ENCODE results near the gene RANGAP1.
A peak's percentile ranks its signal among the peaks of the same experiment; 100 is the strongest.

Gene RANGAP1

DNA sequence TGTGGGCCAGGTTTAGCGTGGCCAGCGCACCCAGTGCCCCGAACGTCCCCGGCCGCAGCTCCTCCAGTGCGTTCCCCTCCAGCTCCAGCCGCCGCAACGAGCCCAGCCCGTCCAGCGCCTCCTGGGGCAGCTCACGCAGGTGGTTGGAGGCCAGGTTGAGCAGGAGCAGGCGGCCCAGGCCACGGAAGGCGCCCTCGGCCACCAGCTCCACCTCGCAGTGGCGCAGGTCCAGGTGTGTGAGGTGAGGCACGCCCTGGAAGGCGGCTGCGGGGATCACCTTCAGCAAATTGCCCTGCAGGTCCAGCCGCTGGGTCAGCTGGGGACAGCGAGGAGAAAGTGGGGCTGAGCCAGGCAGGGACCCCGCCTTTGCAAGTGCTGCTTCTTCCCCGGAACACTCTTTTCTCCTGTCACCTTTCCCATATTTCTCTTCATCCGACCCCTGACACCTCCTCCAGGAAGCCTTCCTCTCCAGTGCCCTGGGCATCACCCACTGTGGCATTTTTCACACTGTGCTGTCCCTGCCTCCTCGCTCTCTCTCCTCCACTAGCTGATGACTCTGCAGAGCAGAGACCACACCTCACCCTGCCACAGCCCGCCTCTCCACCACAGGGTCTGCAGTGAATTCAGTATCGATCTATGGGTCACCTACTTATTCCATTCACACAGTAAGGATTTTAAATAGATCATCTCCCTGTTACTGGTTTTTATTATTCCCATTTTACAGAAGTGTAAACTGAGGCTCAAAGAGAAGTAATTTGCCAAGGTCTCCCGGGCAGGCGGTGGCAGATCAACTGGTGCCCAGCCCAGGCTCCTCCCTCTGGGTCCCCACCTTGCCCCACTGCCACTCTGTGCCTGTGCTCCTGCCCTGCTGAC is 47.2 kb downstream of the RANGAP1 start:
- no peak overlapping the region for H2AFZ ChIP-seq (ENCODE audit: low read depth, low read length)
- no peak for ATAC-seq (ENCODE audit: insufficient read depth, low read depth)

DNA sequence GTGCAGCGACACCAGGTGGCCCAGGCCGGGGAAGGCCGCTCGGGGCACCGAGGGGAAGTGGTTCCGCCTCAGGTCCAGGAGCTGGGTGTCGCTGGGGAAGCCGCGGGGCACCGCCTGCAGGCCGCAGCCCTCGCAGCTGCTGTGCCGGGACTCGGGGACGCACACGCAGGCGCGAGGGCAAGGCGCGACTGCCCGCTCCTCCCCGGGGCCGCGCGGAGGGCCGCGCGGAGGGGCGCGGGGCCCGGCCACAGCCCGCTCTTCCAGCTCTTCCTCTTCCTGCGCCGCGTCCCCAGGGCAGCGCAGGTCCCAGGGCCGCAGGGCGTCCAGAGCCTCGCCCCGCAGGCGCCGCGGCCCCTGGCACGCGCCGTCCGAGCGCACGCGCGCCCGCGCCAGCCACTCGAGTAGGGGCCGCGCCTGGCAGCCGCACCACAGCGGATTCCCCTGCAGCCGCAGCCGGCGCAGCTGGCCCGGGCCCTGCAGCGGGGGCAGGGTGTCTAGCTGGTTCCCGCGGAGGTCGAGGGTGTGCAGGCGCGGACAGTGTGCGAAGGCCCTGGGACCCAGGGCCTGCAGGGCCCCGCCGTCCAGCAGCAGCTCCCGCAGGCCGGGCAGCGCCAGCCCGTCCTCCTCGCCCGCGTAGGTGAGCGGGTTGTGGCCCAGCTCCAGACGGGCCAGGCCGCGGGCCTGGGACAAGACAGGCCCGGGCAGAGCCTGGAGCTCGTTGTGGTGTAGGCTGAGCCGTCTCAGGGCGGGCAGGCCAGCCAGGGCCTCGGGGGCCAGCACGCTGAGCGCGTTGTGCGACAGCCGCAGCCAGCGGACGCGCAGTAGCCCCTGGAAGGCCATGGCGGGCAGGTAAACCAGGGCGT is 48.0 kb downstream of the RANGAP1 start:
- Histone ChIP-seq H4K20me1 (ENCODE audit: insufficient read depth, low read length) (no peaks in the 10 kb centered on the region), H3K9ac (ENCODE audit: low read depth, low read length) (peak overlapping the region; percentile 47; the same call in 1 of the 2 replicates), H3K9me3 (ENCODE audit: insufficient read depth, low read length, severe bottlenecking) (no peaks in the 10 kb centered on the region), H3K4me1 (ENCODE audit: insufficient read depth, low read length) (peaks cover 15% of the 10 kb centered on the region), H3K36me3 (ENCODE audit: insufficient read depth, low read length) (no peaks in the 10 kb centered on the region), H3K4me3 (ENCODE audit: low read depth in 1 of 2, low read length in 2 of 2) (peak overlapping the region in 1 of 2 experiments; percentile 51; a peak in 2 of 4 replicates), H3K27ac (ENCODE audit: low read length) (no peak overlapping the region), H3K79me2 (ENCODE audit: insufficient read depth, low read length) (no peaks in the 10 kb centered on the region), H3K4me2 (ENCODE audit: insufficient read depth, low read length) (peak overlapping the region; percentile 71), H2AFZ (ENCODE audit: low read depth, low read length) (peak overlapping the region; percentile 62), H3K27me3 (ENCODE audit: insufficient read depth, low read length, poor library complexity) (peaks cover 6% of the 10 kb centered on the region)
- TF ChIP-seq, protein P1, sequence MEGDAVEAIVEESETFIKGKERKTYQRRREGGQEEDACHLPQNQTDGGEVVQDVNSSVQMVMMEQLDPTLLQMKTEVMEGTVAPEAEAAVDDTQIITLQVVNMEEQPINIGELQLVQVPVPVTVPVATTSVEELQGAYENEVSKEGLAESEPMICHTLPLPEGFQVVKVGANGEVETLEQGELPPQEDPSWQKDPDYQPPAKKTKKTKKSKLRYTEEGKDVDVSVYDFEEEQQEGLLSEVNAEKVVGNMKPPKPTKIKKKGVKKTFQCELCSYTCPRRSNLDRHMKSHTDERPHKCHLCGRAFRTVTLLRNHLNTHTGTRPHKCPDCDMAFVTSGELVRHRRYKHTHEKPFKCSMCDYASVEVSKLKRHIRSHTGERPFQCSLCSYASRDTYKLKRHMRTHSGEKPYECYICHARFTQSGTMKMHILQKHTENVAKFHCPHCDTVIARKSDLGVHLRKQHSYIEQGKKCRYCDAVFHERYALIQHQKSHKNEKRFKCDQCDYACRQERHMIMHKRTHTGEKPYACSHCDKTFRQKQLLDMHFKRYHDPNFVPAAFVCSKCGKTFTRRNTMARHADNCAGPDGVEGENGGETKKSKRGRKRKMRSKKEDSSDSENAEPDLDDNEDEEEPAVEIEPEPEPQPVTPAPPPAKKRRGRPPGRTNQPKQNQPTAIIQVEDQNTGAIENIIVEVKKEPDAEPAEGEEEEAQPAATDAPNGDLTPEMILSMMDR (IDR thresholded peaks at IDR 0.05; ENCODE audit: borderline replicate concordance, extremely low read depth, low read length, poor library complexity, severe bottlenecking) = peak; percentile 68
- no peak for TF ChIP-seq EZH2 (IDR thresholded peaks at IDR 0.05; ENCODE audit: borderline replicate concordance, low read depth, low read length, severe bottlenecking)
- ATAC-seq (ENCODE audit: insufficient read depth, low read depth) (peak; percentile 81), DNase-seq (peak; percentile 76)

More for the DNA sequence above, 47.2 kb downstream of the RANGAP1 start:
- peaks cover 6% of the 10 kb centered on the region for H3K27me3 ChIP-seq (ENCODE audit: insufficient read depth, low read length, poor library complexity)
- no peak overlapping the region for H3K4me3 ChIP-seq (ENCODE audit: low read depth in 1 of 2, low read length in 2 of 2)
- no peaks in the 10 kb centered on the region for H4K20me1 ChIP-seq (ENCODE audit: insufficient read depth, low read length)
- no peak overlapping the region; the same call in 1 of the 2 replicates for H3K9ac ChIP-seq (ENCODE audit: low read depth, low read length)
- H3K79me2 ChIP-seq (ENCODE audit: insufficient read depth, low read length) = no peaks in the 10 kb centered on the region
- DNase-seq = no peak
- TF ChIP-seq, protein P1 (IDR thresholded peaks at IDR 0.05; ENCODE audit: borderline replicate concordance, extremely low read depth, low read length, poor library complexity, severe bottlenecking) = no peak
- no peak for TF ChIP-seq EZH2 (IDR thresholded peaks at IDR 0.05; ENCODE audit: borderline replicate concordance, low read depth, low read length, severe bottlenecking)
- no peaks in the 10 kb centered on the region for H3K9me3 ChIP-seq (ENCODE audit: insufficient read depth, low read length, severe bottlenecking)
- no peak overlapping the region for H3K27ac ChIP-seq (ENCODE audit: low read length)
- H3K4me2 ChIP-seq (ENCODE audit: insufficient read depth, low read length) = peak overlapping the region; percentile 71
- peaks cover 15% of the 10 kb centered on the region for H3K4me1 ChIP-seq (ENCODE audit: insufficient read depth, low read length)
- H3K36me3 ChIP-seq (ENCODE audit: insufficient read depth, low read length) = no peaks in the 10 kb centered on the region

DNA sequence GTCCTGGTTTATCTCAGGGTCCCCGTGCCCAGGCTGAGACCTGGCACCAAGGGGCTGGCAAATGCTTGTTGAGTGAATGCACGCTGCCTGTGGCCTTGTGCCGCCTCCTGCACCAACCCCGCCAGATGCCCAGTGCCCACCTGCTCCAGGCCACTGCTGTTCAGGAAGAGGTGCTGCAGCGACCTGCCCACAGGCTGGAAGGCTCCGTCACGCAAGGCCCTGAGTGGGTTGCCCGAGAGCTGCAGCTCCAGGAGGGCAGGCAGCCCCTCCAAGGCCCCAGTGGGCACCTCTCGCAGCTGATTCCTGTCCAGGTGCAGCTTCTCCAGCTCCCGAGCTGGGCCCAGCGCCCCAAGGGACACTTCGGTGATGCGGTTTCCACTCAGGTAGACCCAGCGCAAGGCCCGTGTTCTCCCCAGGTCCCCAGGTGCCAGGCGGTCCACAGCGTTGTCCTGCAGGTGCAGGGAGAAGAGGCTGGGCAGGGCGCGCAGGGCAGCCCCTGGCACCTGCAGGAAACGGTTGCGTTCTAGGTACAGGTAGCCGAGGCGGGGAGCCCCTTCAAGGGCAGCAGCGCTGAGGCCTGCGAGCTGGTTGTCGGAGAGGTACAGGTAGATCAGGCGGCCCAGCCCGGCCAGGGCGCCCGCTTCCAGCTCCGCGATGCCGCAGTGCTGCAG is 48.8 kb downstream of the RANGAP1 start:
- DNase-seq = no peak
- Histone ChIP-seq H3K27me3 (ENCODE audit: insufficient read depth, low read length, poor library complexity) (peaks cover 6% of the 10 kb centered on the region), H2AFZ (ENCODE audit: low read depth, low read length) (peak overlapping the region; percentile 62), H3K9me3 (ENCODE audit: insufficient read depth, low read length, severe bottlenecking) (no peaks in the 10 kb centered on the region), H3K4me1 (ENCODE audit: insufficient read depth, low read length) (peaks cover 15% of the 10 kb centered on the region), H3K79me2 (ENCODE audit: insufficient read depth, low read length) (no peaks in the 10 kb centered on the region), H3K4me2 (ENCODE audit: insufficient read depth, low read length) (peak overlapping the region; percentile 71), H3K4me3 (ENCODE audit: low read depth in 1 of 2, low read length in 2 of 2) (peak overlapping the region in 1 of 2 experiments; percentile 51; a peak in 2 of 4 replicates), H3K36me3 (ENCODE audit: insufficient read depth, low read length) (no peaks in the 10 kb centered on the region), H3K27ac (ENCODE audit: low read length) (no peak overlapping the region), H3K9ac (ENCODE audit: low read depth, low read length) (peak overlapping the region; percentile 47; the same call in 1 of the 2 replicates), H4K20me1 (ENCODE audit: insufficient read depth, low read length) (no peaks in the 10 kb centered on the region)
- TF ChIP-seq, protein P1 (IDR thresholded peaks at IDR 0.05; ENCODE audit: borderline replicate concordance, extremely low read depth, low read length, poor library complexity, severe bottlenecking) = no peak
- no peak for TF ChIP-seq EZH2 (IDR thresholded peaks at IDR 0.05; ENCODE audit: borderline replicate concordance, low read depth, low read length, severe bottlenecking)
- ATAC-seq (ENCODE audit: insufficient read depth, low read depth) = no peak

All from DND-41 (cell line).